Measurements from ENCODE around the gene CDK6.

GRCh38 chr7:92750946-92751345 lies 85.4 kb downstream of the CDK6 start:
- no peak for TF ChIP-seq CTCF (IDR thresholded peaks at IDR 0.05; ENCODE audit: low read depth, low read length)
- no peak for TF ChIP-seq MYC (IDR thresholded peaks at IDR 0.05; ENCODE audit: low read depth, low read length)
- no peak for TF ChIP-seq POLR2A (IDR thresholded peaks at IDR 0.05; ENCODE audit: extremely low read depth, insufficient read length)

Measured in NB4 (cell line).